LoVo (cell line): ENCODE measurements around the gene DCLK3.

Experiments used
- DNase-seq: peaks from one replicate; pipeline ENCODE4 v3.0.0-alpha.2; 2016; ENCODE audit warnings: low spot score

Gene DCLK3

GRCh38 chr3:36707623-36708409 lies 56.5 kb downstream of the DCLK3 start:
- DNase-seq = peak; percentile 16

- DNase-seq = no peak
These were observed 59.3 kb downstream of the DCLK3 start for GRCh38 chr3:36705015-36705414.

GRCh38 chr3:36704280-36704679 lies 60.1 kb downstream of the DCLK3 start:
- DNase-seq = no peak

- no peak for DNase-seq
These were observed 63.1 kb downstream of the DCLK3 start for GRCh38 chr3:36701249-36701572.

- DNase-seq = peak; percentile 46
These were observed 63.7 kb downstream of the DCLK3 start for GRCh38 chr3:36700537-36701248.

- no peak for DNase-seq
These were observed 66.0 kb downstream of the DCLK3 start for GRCh38 chr3:36698314-36698713.

- no peak for DNase-seq
These were observed 66.9 kb downstream of the DCLK3 start for GRCh38 chr3:36697229-36698001.

GRCh38 chr3:36696799-36697198 lies 67.6 kb downstream of the DCLK3 start:
- DNase-seq = no peak

GRCh38 chr3:36695769-36696137 lies 68.6 kb downstream of the DCLK3 start:
- no peak for DNase-seq

GRCh38 chr3:36695113-36695768 lies 69.1 kb downstream of the DCLK3 start:
- no peak for DNase-seq

- DNase-seq = no peak
These were observed 70.7 kb downstream of the DCLK3 start for GRCh38 chr3:36693670-36694069.

- no peak for DNase-seq
These were observed 74.8 kb downstream of the DCLK3 start for GRCh38 chr3:36689560-36689959.

GRCh38 chr3:36688815-36689214 lies 75.5 kb downstream of the DCLK3 start:
- DNase-seq = no peak

GRCh38 chr3:36686516-36686915 lies 77.8 kb downstream of the DCLK3 start:
- DNase-seq = no peak

GRCh38 chr3:36681867-36682266 lies 82.5 kb downstream of the DCLK3 start:
- DNase-seq = no peak

GRCh38 chr3:36680952-36681351 lies 83.4 kb downstream of the DCLK3 start:
- no peak for DNase-seq

GRCh38 chr3:36679384-36680200 lies 84.8 kb downstream of the DCLK3 start:
- DNase-seq = peak; percentile 37

- DNase-seq = no peak
These were observed 85.9 kb downstream of the DCLK3 start for GRCh38 chr3:36678216-36679013.

GRCh38 chr3:36677331-36678007 lies 86.9 kb downstream of the DCLK3 start:
- no peak for DNase-seq

GRCh38 chr3:36674816-36675215 lies 89.5 kb downstream of the DCLK3 start:
- no peak for DNase-seq
